Smooth muscle cell (in vitro differentiated cells): ENCODE measurements around the gene UBTD1. TPM values are rescaled to one million over a fixed set of nuclear protein-coding genes. Genes with fewer than 3 reads are reported as not detected.
A peak's percentile ranks its signal among the peaks of the same experiment; 100 is the strongest.
"Not testable (repeated sequence)": the region's sequence is repeated elsewhere in the genome, so short reads cannot be mapped to it uniquely, and the experiment has no call there.

Source experiments
- DNase-seq: peaks from one replicate; lab custom pipeline; 2025; ENCODE audit not compliant: unreplicated experiment; lab: John Stamatoyannopoulos, UW
- H2AFZ ChIP-seq: fragments of 200-600 bp; sonication (generic); 2 replicates; pipeline ENCODE4 v1.6.0; 2016; ENCODE audit warnings: antibody characterized with exemption, low read depth, mild to moderate bottlenecking
- H3F3A ChIP-seq: fragments of 200-600 bp; sonication (generic); 2 replicates; pipeline ENCODE4 v1.6.0; 2017; ENCODE audit warnings: antibody characterized with exemption, low read depth
- H3K27ac ChIP-seq: fragments of 200-600 bp; sonication (generic); 2 replicates; pipeline ENCODE4 v1.5.1; 2016; ENCODE audit warnings: low read depth, mild to moderate bottlenecking
- H3K27me3 ChIP-seq: fragments of 200-600 bp; sonication (generic); 2 replicates; pipeline ENCODE4 v1.6.1; 2016; ENCODE audit warnings: low read depth, mild to moderate bottlenecking
- H3K36me3 ChIP-seq: fragments of 200-600 bp; sonication (generic); 2 replicates; pipeline ENCODE4 v1.5.1; 2016; ENCODE audit warnings: low read depth
- H3K4me1 ChIP-seq: fragments of 200-600 bp; sonication (generic); 2 replicates; pipeline ENCODE4 v1.5.1; 2016; ENCODE audit warnings: low read depth
- H3K4me2 ChIP-seq: fragments of 200-600 bp; sonication (generic); 2 replicates; pipeline ENCODE4 v1.6.0; 2016; ENCODE audit warnings: mild to moderate bottlenecking
- H3K4me3 ChIP-seq: fragments of 200-600 bp; sonication (generic); 2 replicates; pipeline ENCODE4 v1.5.1; 2016; ENCODE audit warnings: mild to moderate bottlenecking
- H3K79me2 ChIP-seq: fragments of 200-600 bp; sonication (generic); 2 replicates; pipeline ENCODE4 v1.6.0; 2016; ENCODE audit warnings: low read depth, mild to moderate bottlenecking
- H3K9ac ChIP-seq: fragments of 200-600 bp; sonication (generic); 2 replicates; pipeline ENCODE4 v1.6.0; 2016; ENCODE audit warnings: low read depth
- H3K9me3 ChIP-seq: fragments of 200-600 bp; sonication (generic); replicated peaks from 2 replicates; pipeline ENCODE4 v1.5.1; 2016; ENCODE audit warnings: low read depth
- H4K20me1 ChIP-seq: fragments of 200-600 bp; sonication (generic); 2 replicates; pipeline ENCODE4 v1.6.0; 2016; ENCODE audit warnings: low read depth
- CTCF ChIP-seq: fragments of 200-600 bp; sonication (generic); IDR thresholded peaks from 2 replicates; pipeline ENCODE4 v1.5.1; 2017; ENCODE audit warnings: borderline replicate concordance, mild to moderate bottlenecking, antibody characterized with exemption; ENCODE audit not compliant: insufficient read depth, poor library complexity, severe bottlenecking
- WGBS: methylation state at CpG from one replicate; pipeline ENCODE4 v1.1.7; 2016; ENCODE audit warnings: low lambda C conversion rate; 5-methylcytosine and 5-hydroxymethylcytosine counted together
- polyA plus RNA-seq: library from polyadenylated mRNA; unstranded; fragments of >200 nt; fragmentation: Nextera tagmentation; extraction: Ambion mirVana; gene quantifications from 2 replicates; pipeline ENCODE4 v1.2.1, GENCODE V29; 2016
- total RNA-seq: library from RNA; depleted of rRNA; stranded (reverse); fragments of >200 nt; gene quantifications from 2 replicates; pipeline ENCODE4 v1.2.3, GENCODE V29; 2014

UBTD1 gene
- total and polyA plus RNA-seq, 2 experiments from 2014 or later = 26.5 to 59.9 TPM

- H3K36me3 ChIP-seq = peaks cover 32% of the 10 kb centered on the region
- no peak overlapping the region for H3K9ac ChIP-seq
- H3F3A ChIP-seq = peaks cover 5% of the 10 kb centered on the region
- H3K27ac ChIP-seq = no peak overlapping the region
- H2AFZ ChIP-seq = no peak overlapping the region
- no peaks in the 10 kb centered on the region for H3K4me1 ChIP-seq
- H3K9me3 ChIP-seq = no peaks in the 10 kb centered on the region
- WGBS = 98% methylated on average over 4 of the region's 4 CpGs
- H3K4me2 ChIP-seq = no peak overlapping the region
- no peaks in the 10 kb centered on the region for H3K27me3 ChIP-seq
- no peak overlapping the region for H3K4me3 ChIP-seq
- no peak for TF ChIP-seq CTCF
- no peak for DNase-seq
- peaks cover 12% of the 10 kb centered on the region for H3K79me2 ChIP-seq
- H4K20me1 ChIP-seq = peaks cover 8% of the 10 kb centered on the region
These were observed 23.8 kb upstream of the UBTD1 start for GRCh38 chr10:97474918-97475317.

DNA sequence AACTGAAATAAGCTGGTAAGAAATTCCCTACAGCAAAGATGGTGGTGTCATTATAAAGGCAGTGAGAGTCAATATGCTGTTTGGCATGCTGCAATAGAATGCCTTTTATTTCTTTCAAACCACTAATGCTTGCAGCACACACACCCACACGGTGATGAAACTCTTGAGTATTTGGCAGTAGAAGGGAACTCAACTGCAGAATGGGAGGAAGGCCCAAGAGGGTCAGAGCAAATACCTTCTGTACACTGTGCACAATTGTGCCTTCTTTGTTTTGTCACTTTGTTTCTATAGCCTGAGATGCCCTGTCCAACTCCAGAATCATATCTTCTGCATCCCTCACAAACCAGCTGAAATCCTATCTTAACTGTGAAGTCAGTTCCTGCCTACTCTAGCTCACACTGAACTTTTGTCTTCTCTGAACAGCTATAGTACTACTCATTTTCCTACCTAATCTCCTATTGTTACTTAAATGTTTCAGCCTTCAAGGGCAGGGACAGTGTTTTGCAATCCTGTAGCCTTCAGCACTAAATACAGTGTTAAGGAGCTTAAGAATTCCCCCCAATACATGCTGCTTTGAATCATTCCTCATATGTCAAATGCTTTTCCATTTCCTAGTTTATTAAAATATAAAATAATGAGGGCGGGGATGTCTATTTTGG is 22.7 kb upstream of the UBTD1 start:
- Histone ChIP-seq H3K9me3 (no peaks in the 10 kb centered on the region), H3K27ac (peak overlapping the region; percentile 33), H3K9ac (no peak overlapping the region), H3K79me2 (peaks cover 17% of the 10 kb centered on the region), H3K4me3 (no peak overlapping the region), H3K36me3 (peaks cover 32% of the 10 kb centered on the region), H3K4me1 (no peaks in the 10 kb centered on the region), H3F3A (peaks cover 5% of the 10 kb centered on the region), H3K4me2 (no peak overlapping the region), H2AFZ (no peak overlapping the region), H3K27me3 (no peaks in the 10 kb centered on the region), H4K20me1 (peaks cover 18% of the 10 kb centered on the region)
- no peak for TF ChIP-seq CTCF
- DNase-seq = no peak
- WGBS = 83% methylated on average over 2 of the region's 2 CpGs

DNA sequence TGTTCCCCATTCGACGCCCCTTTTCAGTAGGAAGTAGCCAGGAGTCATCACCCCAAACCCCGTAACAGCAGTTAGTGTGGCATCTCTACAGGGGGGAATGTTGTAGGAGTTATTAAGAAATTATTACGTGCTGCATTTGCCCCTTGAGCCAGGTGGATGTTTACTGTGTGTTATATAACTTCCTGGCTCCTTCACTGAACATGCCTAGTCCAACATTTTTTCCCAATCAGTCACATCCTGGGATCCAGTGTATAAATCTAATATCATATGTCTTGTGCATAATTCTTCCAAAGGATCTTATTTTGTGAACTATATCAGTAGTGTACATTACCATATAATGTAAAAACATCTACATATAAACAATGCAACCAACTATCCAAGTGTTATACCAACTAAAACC is 19.3 kb upstream of the UBTD1 start:
- not testable (repeated sequence) for H3K4me3 ChIP-seq, H3K27ac ChIP-seq, H3K27me3 ChIP-seq, H3F3A ChIP-seq, DNase-seq, H2AFZ ChIP-seq, H3K4me2 ChIP-seq, H3K9ac ChIP-seq, H3K4me1 ChIP-seq, H3K9me3 ChIP-seq
- H3K36me3 ChIP-seq = peaks cover 25% of the 10 kb centered on the region
- peaks cover 46% of the 10 kb centered on the region for H3K79me2 ChIP-seq
- H4K20me1 ChIP-seq = peaks cover 50% of the 10 kb centered on the region
- 98% methylated on average over 4 of the region's 4 CpGs for WGBS

DNA sequence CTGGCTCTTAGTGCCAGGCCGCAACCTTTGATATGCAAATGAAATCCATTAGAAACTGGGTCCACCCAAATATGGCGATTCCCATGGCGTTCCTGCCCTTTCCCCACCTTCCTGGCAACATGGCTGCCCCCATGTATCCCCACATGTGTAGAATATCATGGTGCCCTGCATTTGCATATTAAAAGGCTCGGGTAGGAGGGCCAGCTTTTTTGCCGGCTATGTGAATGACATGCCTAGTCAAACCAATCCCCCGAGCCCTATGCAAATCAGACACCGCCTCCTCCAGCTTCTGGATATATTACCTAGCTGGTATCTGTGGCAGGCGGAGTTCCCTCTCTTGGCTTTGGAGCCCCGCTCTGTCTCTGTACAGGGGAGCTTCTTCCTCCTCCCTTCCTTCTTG is 18.8 kb upstream of the UBTD1 start:
- Histone ChIP-seq H3K27me3 (no peaks in the 10 kb centered on the region), H3K4me2 (no peak overlapping the region), H3K36me3 (peaks cover 20% of the 10 kb centered on the region), H3K9ac (no peak overlapping the region), H3K9me3 (no peaks in the 10 kb centered on the region), H3F3A (peaks cover 5% of the 10 kb centered on the region), H3K4me3 (no peak overlapping the region), H3K27ac (no peak overlapping the region), H3K79me2 (peaks cover 51% of the 10 kb centered on the region), H2AFZ (no peak overlapping the region), H4K20me1 (peaks cover 56% of the 10 kb centered on the region), H3K4me1 (no peaks in the 10 kb centered on the region)
- 82% methylated on average over 9 of the region's 9 CpGs for WGBS
- no peak for DNase-seq
- TF ChIP-seq CTCF = no peak
